HK-2 (cell line): ENCODE results near the gene SH3GLB2.
"Not testable (repeated sequence)": the region's sequence is repeated elsewhere in the genome, so short reads cannot be mapped to it uniquely, and the experiment has no call there.

Experiments used
- DNase-seq: peaks from one replicate; pipeline ENCODE4 v3.0.0-alpha.2; 2018; ENCODE audit not compliant: unreplicated experiment

SH3GLB2 gene

DNA sequence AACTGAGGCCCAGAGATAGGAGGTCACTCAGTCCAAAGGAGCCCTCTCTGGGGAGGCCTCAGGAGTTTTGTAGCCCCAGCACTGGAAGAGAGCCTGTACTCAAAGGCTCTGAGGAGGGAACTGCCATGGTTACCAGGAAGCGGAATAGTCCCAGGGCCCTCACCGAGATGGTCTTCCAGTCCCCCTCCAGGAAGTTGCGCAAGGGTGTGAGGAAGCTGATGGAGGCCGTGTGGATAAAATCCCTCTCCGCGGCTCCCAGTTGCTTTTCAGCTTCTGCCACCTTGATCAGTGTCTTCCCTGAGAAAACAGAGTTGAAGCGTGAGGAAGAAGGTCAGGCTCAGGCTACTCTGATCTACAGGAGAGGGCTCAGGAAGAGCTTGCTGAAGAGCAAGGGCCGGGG, 13.5 kb downstream of the SH3GLB2 start:
- no peak for DNase-seq

- DNase-seq, result no peak
These were observed 14.0 kb downstream of the SH3GLB2 start for GRCh38 chr9:129014124-129014523.

GRCh38 chr9:129013674-129014073, 14.5 kb downstream of the SH3GLB2 start:
- DNase-seq, result no peak

GRCh38 chr9:129012893-129013448, 15.2 kb downstream of the SH3GLB2 start:
- no peak for DNase-seq

DNA sequence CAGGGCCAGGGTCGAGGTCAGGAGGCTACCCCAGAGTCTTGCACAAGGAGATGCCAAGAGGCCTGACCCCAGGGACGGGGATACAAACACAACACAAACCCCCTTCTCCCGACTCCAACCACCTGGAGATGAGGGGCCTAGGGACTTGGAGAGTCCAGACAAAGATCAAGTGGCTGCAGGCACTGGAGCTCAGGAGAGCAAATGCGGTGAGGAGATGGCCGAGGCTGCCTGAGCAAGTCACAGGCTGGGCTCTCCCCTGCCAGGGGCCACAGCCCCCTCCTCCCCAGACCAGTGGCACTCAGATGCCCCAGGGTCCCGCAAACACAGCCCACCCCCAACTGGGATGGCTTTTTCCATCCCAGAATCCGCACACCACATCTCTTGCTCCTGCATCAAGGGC, 15.8 kb downstream of the SH3GLB2 start:
- DNase-seq, result no peak

- no peak for DNase-seq
These were observed 16.4 kb downstream of the SH3GLB2 start for GRCh38 chr9:129011761-129012181.

- DNase-seq, result no peak
These were observed 17.0 kb downstream of the SH3GLB2 start for GRCh38 chr9:129011170-129011569.

DNA sequence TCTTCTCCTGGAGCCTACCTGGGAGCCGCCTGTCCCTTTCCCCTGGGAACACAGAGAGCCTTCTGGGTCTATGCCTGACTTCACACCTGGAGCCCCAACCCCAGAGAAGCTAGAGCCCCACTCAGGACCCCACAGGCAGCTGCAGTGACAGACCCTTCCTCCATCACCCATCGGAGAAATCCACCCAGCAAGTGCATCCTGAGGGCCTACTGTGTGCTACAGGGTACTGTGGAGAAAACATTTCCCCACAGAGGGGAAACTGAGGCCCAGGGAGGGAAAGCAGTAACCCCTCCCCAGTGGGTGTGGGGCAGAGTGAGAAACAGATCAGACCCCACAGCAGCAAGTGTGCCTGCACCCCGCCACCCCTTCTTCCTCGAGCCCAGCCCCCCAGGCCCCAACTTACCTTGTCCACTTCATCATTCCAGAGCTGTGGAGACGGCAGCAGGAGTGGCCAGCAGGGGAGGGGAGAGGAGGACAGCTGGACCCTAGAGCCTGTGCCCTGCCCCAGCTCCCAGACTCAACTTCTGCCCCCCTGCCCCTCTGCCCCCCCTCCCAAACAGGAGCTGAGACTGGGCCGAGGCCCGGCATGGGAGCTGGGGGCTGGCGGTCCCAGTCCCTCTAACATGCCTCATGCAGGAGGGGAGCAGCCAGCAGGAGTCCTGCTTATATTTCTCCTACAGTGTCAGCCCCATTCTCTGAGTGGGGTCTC, 17.7 kb downstream of the SH3GLB2 start:
- no peak for DNase-seq

- no peak for DNase-seq
These were observed 18.5 kb downstream of the SH3GLB2 start for GRCh38 chr9:129009584-129010141.

- no peak for DNase-seq
These were observed 19.0 kb downstream of the SH3GLB2 start for GRCh38 chr9:129008986-129009583.

DNA sequence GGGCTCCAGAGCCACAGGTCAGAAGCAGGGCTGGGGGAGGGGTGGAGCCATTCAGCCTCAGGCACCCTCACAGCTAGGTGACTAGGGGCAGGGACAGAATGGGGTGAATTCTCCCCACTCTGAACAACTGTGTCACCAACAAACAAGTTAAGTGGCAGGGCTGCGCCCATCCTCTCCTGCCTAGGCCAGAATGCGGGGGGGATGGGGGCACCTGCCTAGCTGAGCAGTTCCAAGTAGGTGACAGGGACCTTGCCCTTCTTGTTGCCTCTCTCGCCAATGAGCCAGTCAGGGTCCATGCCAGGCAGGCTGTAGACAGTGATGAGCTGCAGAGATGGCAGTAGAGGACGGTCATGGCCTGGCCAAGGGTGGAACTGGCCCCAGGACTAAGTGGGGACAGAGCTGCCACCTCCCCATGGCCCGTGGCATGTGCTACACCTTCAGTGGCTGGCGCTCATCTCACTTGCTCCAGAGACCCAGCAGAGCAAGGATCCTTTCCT, 19.6 kb downstream of the SH3GLB2 start:
- no peak for DNase-seq

DNA sequence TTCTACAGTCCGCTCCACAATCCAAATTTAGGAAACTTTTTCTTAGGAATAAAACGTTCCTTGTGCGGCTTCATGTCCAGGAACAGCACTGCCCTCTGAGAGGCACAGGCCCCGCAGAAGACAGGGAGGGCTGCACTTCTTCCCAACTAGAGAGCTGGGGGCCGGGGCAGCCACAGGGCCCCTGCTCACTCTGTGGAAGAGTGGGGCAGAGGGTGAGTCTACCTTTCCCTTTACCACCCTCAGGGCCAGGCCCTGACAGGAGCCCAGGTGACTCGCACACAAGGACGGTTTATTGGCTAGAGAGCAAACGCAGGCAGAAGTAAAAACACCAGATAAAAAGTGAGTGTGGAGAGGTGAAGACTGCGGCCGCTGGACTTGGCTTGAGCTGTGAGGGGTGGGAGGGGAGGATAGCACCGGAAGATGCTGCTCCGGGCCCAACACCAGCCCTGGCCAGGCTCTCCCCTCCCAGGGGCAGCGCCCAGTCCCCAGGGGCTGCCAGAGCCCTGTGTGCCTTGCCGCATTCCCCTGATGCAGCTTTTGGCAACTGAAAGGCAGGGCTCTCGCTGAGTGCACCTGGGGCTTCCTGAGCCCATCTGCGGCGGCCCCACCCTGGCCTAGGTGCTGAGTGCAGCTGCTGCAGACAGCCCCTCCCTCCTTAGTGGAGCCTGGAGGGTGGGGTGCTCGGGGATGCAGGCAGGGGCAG, 20.2 kb downstream of the SH3GLB2 start:
- DNase-seq, result no peak

GRCh38 chr9:129007035-129007765, 20.9 kb downstream of the SH3GLB2 start:
- no peak for DNase-seq

DNA sequence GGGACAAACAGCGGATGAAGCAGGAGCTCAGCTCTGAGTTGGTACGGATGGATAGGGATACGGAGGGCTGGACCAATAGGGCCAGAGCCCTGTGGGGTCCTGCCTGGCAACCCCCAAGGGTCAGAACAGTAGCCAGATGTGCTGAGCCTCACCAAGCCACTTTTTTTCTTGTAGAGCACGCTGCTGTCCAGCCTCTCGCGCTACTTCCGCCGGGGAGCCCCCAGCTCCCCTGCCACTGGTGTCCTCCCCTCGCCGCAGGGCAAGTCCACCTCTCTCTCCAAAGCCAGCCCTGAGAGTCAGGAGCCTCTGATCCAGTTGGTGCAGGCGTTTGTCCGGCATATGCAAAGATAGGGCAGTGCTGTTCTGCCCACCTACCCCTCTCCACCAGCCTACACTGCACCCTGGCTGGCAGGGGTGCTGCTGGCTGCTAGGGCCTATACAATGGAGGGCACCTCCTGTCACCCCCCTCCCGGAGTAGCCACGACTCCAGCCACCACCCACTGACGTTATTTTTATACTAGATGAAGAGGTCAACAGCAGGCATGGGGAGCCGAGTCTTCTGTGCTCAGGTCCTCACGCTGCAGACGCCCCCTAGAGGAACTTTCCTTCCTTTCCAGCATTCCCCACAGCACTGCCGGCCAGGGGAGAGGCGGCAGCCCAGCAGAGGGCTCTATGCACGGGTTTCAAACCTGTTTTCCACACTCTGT, 21.6 kb downstream of the SH3GLB2 start:
- peak; percentile 76 for DNase-seq

DNA sequence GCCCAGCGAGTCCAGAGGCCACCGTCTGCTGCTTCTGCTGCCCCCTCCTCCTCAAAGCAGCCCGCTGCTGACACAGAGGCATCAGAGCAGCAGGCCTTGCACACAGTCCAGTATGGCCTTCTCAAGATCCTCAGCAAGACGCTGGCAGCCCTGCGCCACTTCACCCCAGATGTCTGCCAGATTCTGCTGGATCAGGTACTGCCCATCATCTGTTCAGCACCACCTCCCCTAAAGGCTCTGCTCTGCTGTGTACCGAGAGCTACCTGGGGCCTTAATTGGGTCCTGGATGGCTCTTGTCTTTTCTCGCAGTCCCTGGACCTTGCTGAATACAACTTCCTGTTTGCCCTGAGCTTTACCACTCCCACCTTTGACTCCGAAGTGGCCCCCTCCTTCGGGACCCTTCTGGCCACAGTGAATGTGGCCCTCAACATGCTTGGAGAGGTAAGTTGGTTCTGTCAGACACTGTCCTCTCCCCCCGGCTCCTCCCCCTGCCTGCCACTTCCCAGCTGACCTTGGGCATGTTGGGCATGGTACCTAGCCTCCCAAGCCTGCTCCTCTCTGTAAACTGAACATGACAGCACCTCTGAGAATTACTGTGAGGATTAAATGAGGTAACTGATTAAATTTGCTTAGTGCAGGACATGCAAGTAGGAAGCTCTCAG, 22.7 kb downstream of the SH3GLB2 start:
- no peak for DNase-seq

- DNase-seq, result not testable (repeated sequence)
These were observed 24.0 kb downstream of the SH3GLB2 start for GRCh38 chr9:129004173-129004572.

GRCh38 chr9:129002992-129003391, 25.1 kb downstream of the SH3GLB2 start:
- no peak for DNase-seq

DNA sequence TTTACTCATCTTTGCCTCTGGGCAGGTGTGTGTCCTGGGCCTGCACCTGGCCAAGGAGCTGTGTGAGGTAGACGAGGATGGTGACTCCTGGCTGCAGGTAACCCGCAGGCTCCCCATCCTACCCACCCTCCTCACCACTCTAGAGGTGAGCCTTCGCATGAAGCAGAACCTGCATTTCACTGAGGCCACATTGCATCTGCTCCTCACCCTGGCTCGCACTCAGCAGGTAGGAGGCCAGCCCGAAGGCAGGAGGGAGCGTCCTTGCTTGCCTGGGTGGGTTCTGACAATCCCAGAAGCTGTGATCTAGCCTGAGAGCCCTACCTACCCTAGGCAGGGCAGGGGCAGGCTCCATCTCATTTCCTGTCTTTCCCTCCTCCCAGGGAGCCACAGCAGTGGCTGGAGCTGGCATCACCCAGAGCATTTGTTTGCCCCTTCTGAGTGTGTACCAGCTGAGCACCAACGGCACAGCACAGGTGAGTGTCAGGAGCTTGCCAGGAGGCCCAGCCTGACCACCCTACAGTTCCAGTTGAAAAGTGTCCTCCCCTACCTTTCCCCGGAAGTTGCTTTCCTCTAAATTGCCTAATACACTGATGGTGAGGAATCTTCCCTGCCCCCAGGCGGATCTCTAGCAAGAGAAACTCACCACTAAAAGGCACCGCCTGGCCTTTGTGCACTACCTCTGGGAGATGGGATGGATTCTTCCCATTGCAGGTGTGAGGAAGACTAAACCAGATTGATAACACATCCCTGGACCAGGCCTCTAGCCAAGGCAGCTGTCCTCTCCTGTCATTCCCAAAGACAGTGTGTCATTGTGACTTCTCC, 26.4 kb downstream of the SH3GLB2 start:
- DNase-seq, result no peak

- no peak for DNase-seq
These were observed 28.4 kb downstream of the SH3GLB2 start for GRCh38 chr9:128999581-129000206.
